Measurements from ENCODE around the gene DGCR8. TPM values are rescaled to one million over a fixed set of nuclear protein-coding genes. Genes with fewer than 3 reads are reported as not detected.

The DGCR8 gene
- total RNA-seq, 2 experiments from 2014 or later: 35.0 to 38.8 TPM

DNA sequence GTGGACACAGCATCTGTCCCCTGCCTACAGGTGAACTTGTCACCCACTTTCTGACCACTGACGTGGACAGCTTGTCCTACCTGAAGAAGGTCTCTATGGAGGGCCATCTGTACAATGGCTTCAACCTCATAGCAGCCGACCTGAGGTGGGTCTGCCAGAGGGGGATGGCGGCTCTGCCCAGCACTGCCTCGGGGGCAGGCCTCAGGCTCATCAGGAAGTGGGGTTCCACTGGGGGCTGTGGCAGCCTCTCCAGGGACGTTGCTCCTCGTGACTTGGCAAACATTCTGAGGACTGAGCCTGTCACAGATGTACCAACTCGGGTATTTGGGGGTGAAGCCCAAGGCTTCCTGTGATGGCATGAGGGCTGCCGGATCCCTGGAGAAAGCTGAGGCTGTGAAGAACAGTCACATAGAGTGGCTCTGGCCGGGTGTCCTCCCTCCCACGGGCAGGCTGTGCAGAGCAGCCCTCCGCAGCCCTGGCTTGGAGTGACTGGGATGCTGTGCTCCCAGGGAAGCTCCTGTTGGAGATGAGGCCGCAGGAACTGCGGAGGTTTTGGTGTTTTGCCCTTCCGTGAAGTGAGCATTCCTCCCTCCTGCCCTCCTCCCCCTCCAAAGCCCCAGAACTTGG is 26.5 kb upstream of the DGCR8 start:
- Mint-ChIP-seq H3K27me3 (no peaks in the 10 kb centered on the region), H3K27ac (no peak overlapping the region), H3K9me3 (peaks cover 6% of the 10 kb centered on the region), H3K4me3 (no peak overlapping the region), H3K4me1 (ENCODE audit: low read depth) (no peaks in the 10 kb centered on the region), H3K36me3 (ENCODE audit: low read depth) (peaks cover 15% of the 10 kb centered on the region)
- ChIA-PET CTCF (no interaction called here), POLR2A (no interaction called here)
- DNase-seq: no peak
- intact Hi-C loops (cut with micrococcal nuclease): no loop called here
- TF ChIP-seq, protein P1, sequence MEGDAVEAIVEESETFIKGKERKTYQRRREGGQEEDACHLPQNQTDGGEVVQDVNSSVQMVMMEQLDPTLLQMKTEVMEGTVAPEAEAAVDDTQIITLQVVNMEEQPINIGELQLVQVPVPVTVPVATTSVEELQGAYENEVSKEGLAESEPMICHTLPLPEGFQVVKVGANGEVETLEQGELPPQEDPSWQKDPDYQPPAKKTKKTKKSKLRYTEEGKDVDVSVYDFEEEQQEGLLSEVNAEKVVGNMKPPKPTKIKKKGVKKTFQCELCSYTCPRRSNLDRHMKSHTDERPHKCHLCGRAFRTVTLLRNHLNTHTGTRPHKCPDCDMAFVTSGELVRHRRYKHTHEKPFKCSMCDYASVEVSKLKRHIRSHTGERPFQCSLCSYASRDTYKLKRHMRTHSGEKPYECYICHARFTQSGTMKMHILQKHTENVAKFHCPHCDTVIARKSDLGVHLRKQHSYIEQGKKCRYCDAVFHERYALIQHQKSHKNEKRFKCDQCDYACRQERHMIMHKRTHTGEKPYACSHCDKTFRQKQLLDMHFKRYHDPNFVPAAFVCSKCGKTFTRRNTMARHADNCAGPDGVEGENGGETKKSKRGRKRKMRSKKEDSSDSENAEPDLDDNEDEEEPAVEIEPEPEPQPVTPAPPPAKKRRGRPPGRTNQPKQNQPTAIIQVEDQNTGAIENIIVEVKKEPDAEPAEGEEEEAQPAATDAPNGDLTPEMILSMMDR (IDR thresholded peaks at IDR 0.05): no peak
- no peak for ATAC-seq

DNA sequence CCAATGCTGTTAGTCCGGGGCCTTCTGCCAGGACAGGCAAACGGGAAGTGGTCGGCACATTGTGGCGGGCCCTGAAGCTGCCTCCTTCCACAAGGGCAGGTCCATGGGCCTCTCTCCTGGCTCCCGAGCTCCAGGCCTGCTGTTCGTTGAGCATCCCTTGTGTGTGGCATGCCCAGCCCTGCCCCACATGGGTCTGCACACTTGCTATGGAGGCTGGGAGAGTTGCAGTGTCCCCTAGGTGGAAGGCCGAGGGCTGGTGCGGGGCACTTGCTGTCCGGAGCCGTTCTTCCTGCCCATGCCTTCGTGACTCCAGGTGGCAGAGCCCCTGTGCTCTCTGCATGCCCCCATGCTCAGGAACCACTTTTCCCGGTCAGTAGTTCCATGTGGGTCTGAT is 26.0 kb upstream of the DGCR8 start:
- ATAC-seq (no peak), DNase-seq (no peak)
- Mint-ChIP-seq H3K27ac (no peak overlapping the region), H3K27me3 (no peaks in the 10 kb centered on the region), H3K4me1 (ENCODE audit: low read depth) (no peaks in the 10 kb centered on the region), H3K36me3 (ENCODE audit: low read depth) (peaks cover 11% of the 10 kb centered on the region), H3K4me3 (no peak overlapping the region), H3K9me3 (peaks cover 2% of the 10 kb centered on the region)
- CTCF ChIA-PET: no interaction called here
- TF ChIP-seq, protein P1 (IDR thresholded peaks at IDR 0.05): no peak
- intact Hi-C loops (cut with micrococcal nuclease): no loop called here
- POLR2A ChIA-PET: no interaction called here

DNA sequence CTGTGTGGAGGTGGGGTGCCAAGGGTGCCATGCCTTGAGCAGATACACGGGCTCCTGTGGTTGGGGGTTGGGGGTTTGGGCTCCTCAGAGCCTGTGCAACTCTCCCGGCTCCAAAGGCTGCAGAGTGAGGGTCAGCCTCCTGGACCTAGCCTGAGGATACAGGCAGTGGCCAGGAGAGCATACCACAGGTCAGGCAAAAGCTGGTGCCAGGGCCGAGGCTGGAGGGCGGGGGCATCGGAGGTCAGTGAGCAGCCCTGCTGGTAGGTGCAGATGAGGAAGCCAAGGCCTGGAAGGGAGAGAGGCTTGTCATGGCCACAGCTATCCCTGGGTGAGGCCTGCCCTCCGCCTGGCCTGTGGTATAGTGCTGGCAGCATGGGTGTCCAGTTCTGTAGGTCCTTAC is 25.6 kb upstream of the DGCR8 start:
- ChIA-PET CTCF (no interaction called here), POLR2A (no interaction called here)
- intact Hi-C loops (cut with micrococcal nuclease): no loop called here
- Mint-ChIP-seq H3K27me3 (no peaks in the 10 kb centered on the region), H3K27ac (no peak overlapping the region), H3K4me1 (ENCODE audit: low read depth) (no peaks in the 10 kb centered on the region), H3K9me3 (no peaks in the 10 kb centered on the region), H3K4me3 (no peak overlapping the region), H3K36me3 (ENCODE audit: low read depth) (peaks cover 9% of the 10 kb centered on the region)
- DNase-seq (no peak), ATAC-seq (no peak)
- TF ChIP-seq, protein P1 (IDR thresholded peaks at IDR 0.05): no peak

DNA sequence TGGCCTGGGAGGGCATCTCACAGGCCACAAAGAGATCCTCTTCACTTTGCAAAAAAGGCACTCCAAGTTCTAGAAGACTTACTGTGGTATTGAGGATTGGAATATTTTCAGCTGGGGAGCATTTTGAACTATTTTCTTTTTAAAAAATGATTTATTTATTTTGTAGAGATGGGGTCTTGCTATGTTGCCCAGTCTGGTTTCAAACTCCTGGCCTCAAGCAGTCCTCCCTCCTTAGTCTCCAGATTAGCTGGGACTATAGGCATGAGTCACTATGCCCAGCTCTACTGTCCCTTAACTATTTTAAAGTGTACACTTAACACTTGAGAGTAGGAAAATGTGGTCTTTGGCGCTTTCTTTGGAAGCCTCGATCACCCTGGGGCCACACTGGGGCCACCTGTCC is 24.9 kb upstream of the DGCR8 start:
- no peak overlapping the region for H3K27ac Mint-ChIP-seq
- no peaks in the 10 kb centered on the region for H3K4me1 Mint-ChIP-seq (ENCODE audit: low read depth)
- no peaks in the 10 kb centered on the region for H3K9me3 Mint-ChIP-seq
- H3K4me3 Mint-ChIP-seq: no peak overlapping the region
- ATAC-seq: no peak
- TF ChIP-seq, protein P1 (IDR thresholded peaks at IDR 0.05): no peak
- intact Hi-C loops (cut with micrococcal nuclease): no loop called here
- ChIA-PET CTCF (no interaction called here), POLR2A (no interaction called here)
- no peak for DNase-seq
- H3K27me3 Mint-ChIP-seq: no peaks in the 10 kb centered on the region
- peaks cover 7% of the 10 kb centered on the region for H3K36me3 Mint-ChIP-seq (ENCODE audit: low read depth)

DNA sequence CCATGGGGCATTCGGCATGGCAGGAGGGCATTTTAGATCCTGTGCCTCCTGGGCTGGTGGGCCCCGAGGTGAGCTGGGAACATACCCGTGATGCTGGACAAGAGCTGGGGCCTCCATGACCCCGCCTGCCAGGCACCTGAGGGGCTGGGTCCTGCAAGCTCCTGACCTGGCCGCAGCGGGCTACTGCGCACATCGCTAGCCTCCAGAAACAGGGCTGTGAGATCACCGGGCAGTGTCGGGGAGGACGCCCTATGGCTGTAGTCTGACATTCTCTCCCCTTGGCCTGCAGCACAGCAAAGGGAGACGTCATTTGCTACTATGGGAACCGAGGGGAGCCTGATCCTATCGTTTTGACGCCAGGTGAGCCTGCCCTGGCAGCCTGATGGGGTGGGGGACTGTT is 24.4 kb upstream of the DGCR8 start:
- TF ChIP-seq, protein P1 (IDR thresholded peaks at IDR 0.05): no peak
- no peak for DNase-seq
- Mint-ChIP-seq H3K4me3 (no peak overlapping the region), H3K27me3 (no peaks in the 10 kb centered on the region), H3K36me3 (ENCODE audit: low read depth) (peaks cover 7% of the 10 kb centered on the region), H3K4me1 (ENCODE audit: low read depth) (no peaks in the 10 kb centered on the region), H3K27ac (no peak overlapping the region), H3K9me3 (no peaks in the 10 kb centered on the region)
- ChIA-PET CTCF (no interaction called here), POLR2A (no interaction called here)
- intact Hi-C loops (cut with micrococcal nuclease): no loop called here
- no peak for ATAC-seq
